ENCODE data around the gene AFF3.

Gene AFF3

GRCh38 chr2:99725820-99726219 is 416.6 kb downstream of the AFF3 start:
- no peak for DNase-seq (ENCODE audit: low read depth in 2 of 2, low spot score in 1 of 2)

GRCh38 chr2:99722476-99722875 is 419.9 kb downstream of the AFF3 start:
- DNase-seq (ENCODE audit: low read depth in 2 of 2, low spot score in 1 of 2), result no peak

DNA sequence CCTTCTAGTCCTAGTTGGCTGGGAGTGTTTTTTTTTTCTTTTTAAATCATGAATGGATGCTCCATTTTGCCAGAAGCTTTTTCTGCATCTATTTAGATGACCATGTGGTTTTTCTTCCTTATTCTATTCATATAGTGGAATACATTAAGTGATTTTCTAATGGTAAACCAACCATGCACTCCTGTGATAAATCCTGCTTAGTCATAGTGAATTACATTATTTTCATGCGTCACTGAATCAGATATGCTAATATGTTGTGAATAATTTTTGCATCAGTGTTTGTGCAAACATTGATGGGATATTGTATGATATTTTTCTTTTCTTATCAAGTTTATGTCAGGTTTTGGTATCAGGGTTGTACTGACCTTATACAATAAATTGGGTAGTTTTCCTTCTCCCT is 423.3 kb downstream of the AFF3 start:
- DNase-seq (ENCODE audit: low read depth in 2 of 2, low spot score in 1 of 2), result no peak

DNA sequence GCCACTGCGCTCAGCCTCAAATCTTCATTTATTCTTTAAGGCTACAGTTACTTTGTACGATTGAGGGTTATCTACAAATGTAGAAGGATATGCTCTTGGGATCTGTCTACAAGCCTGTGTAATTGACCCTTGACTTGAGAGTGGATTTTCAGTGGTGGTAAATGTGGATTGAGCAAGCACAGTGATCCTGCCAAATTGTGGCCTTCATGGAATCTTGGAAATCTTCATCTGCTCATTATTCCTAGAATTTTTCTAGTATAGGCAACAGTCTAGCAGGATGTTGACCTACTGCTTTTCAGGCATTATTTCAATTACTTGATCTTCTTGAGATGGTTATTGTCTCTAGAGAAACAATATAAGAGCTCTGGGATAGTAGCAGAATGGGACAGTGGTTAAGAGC is 426.4 kb downstream of the AFF3 start:
- no peak for DNase-seq (ENCODE audit: low read depth in 2 of 2, low spot score in 1 of 2)

GRCh38 chr2:99714349-99714748 is 428.0 kb downstream of the AFF3 start:
- DNase-seq (ENCODE audit: low read depth in 2 of 2, low spot score in 1 of 2), result no peak

- no peak for DNase-seq (ENCODE audit: low read depth in 2 of 2, low spot score in 1 of 2)
Measured at GRCh38 chr2:99711144-99711543, 431.2 kb downstream of the AFF3 start.

- DNase-seq (ENCODE audit: low read depth in 2 of 2, low spot score in 1 of 2), result no peak
Measured at GRCh38 chr2:99710721-99711120, 431.7 kb downstream of the AFF3 start.

GRCh38 chr2:99709229-99709628 is 433.2 kb downstream of the AFF3 start:
- DNase-seq (ENCODE audit: low read depth in 2 of 2, low spot score in 1 of 2), result no peak

DNA sequence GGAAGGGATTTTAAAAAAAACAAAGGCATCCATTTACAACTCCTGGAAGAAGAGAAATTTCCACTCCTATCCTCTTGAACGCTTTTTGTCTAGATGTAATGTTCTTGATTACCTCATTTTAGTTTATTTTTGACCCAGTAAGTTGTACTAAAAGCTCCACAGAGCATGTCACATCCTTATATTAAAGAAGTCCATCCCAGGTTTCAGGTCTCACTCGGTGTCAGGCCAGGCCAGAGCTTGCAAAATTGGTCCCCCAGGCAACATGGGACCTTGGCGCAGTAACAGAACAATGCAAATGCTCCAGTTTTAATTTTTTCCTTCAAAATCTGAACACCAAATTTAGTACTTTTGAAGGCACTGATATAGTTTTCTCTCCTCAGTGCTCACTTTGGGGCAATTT is 434.2 kb downstream of the AFF3 start:
- DNase-seq (ENCODE audit: low read depth in 2 of 2, low spot score in 1 of 2), result no peak

DNA sequence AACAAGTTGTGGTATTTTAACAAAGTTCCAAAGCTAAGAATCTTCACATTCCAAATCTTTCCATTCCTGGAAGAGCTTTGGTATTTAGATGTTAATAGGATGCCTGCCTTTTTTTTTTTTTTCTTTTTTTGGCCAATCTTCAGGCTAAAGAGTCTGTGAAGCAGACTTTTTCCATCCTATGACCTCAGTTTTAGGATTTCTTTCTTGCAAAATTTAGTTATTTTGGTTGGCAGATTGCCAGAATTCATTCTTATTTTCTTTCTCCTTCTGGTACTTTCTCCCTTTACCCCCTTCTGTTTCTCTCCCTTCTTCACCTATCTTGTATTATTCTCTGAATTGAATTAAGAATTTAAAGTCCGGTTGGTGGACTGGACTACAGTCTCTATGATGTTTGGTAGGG is 434.8 kb downstream of the AFF3 start:
- DNase-seq (ENCODE audit: low read depth in 2 of 2, low spot score in 1 of 2), result no peak

DNA sequence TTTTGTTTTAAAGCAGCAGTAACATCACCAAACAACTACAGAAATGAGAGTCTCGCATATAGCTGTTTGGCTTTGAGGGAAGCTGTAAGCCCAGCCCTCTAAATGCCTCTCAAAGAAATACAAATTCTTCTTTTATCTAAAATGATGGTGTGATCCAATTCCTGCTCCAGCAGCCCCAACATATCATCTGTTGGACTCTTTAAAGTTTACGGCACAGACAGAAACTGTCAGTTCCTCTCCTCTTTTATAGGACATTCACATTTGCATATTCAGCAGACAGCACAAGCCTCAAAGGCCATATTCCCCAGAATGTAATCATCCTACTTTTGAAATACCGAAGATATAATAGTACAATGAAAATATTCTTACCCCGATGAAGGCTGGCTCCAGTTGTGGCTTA is 435.7 kb downstream of the AFF3 start:
- DNase-seq (ENCODE audit: low read depth in 2 of 2, low spot score in 1 of 2), result no peak

DNA sequence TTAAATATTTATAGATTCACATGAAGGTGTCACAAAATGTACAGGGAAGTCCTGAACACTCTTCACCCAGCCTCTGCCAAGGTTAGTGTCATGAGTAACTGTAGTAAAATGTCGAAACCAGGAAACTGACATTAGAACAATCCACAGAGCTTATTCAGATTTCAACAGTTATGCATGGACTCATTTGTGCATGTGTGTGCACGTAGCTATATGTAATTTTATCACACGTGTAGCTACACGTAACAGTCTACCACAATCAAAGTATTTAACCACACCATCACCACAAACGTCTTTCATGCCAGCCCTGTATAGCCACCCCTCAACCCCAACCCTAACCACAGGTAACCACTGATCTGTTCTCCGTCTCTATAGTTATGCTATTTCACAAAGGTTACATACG is 440.9 kb downstream of the AFF3 start:
- DNase-seq (ENCODE audit: low read depth in 2 of 2, low spot score in 1 of 2), result no peak

GRCh38 chr2:99700482-99701398 is 441.6 kb downstream of the AFF3 start:
- DNase-seq (ENCODE audit: low read depth in 2 of 2, low spot score in 1 of 2), result no peak

DNA sequence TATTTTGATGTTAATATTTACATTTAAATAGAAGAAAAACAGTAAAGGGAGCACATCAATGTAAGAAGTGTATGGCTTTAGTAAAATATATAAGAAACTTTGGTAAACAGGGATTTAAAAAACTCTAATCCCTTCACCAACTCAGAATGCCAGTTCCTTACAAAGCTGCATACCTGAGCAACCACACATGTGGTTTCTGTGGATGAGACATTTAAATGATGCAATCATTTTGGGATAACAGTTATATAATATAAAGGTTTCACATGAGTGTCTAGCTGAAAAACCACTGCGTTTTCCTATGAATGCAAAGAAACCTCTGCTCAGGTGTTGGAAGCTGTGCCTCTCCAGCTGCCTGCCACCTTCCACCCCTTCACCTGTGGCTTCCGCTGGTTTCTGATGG is 443.5 kb downstream of the AFF3 start:
- DNase-seq (ENCODE audit: low read depth in 2 of 2, low spot score in 1 of 2), result no peak

DNA sequence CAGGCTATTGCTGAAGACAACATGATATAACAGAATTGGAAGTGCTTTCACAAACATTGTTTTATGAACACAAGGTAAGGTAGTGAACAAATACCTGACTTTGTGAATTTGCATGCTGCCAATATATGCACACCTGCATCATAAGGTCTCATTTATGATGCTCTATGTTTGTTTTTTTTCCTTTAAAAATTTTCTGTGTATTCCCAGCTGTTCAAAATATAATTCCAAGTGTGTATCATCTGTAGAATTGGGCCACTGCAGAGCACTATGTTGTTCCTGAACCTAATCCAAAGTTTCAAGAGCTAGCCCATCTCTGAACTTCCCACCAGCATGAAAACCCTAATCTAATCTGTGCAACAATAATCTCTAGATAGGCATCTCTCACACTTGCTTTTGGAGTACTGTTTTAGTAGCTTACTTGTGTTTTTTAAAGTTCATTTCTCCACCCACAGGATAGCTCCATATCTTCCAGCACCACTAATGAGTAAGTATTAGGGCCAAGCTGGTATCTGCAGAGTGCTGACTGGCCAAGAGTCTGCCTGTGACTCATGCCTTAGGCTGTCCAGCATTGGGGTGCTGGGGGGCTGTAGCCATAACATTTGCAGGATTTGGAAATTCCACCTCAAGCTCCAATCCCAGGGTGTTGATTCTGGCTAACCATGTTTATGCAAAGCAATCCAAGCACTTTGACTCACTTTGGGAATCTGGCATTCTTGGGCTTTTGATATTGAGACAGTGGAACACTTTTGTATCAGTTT is 444.4 kb downstream of the AFF3 start:
- DNase-seq (ENCODE audit: low read depth in 2 of 2, low spot score in 1 of 2), result no peak

DNA sequence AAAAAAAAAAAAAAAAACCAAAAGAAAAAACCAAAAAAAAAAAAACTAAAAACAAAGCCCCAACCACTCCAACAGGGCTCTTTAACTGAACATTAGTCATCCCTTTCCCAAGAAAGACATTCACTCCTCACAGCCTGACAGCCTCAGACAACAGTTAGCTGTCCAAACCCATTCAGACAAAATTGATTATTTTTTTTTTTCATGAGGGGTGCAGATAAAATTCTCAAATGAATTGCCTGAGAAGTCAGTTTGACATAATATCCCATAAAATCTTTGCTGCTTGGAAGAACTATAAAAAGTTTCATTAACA is 446.5 kb downstream of the AFF3 start:
- DNase-seq (ENCODE audit: low read depth in 2 of 2, low spot score in 1 of 2), result no peak

GRCh38 chr2:99695130-99695943 is 447.1 kb downstream of the AFF3 start:
- DNase-seq (ENCODE audit: low read depth in 2 of 2, low spot score in 1 of 2), result no peak

GRCh38 chr2:99694331-99694730 is 448.1 kb downstream of the AFF3 start:
- no peak for DNase-seq (ENCODE audit: low read depth in 2 of 2, low spot score in 1 of 2)

- DNase-seq (ENCODE audit: low read depth in 2 of 2, low spot score in 1 of 2), result no peak
Measured at GRCh38 chr2:99692785-99693184, 449.6 kb downstream of the AFF3 start.

GRCh38 chr2:99691926-99692325 is 450.5 kb downstream of the AFF3 start:
- no peak for DNase-seq (ENCODE audit: low read depth in 2 of 2, low spot score in 1 of 2)

GRCh38 chr2:99689145-99689742 is 453.1 kb downstream of the AFF3 start:
- DNase-seq (ENCODE audit: low read depth in 2 of 2, low spot score in 1 of 2), result no peak

Measured in stimulated activated CD8-positive, alpha-beta memory T cell treated with anti-CD3 and anti-CD28 coated beads, Interleukin-4, amount 100 ng/mL, for 1 hour (primary cell).